Measurements from ENCODE around the gene CFAP46.

Gene CFAP46

GRCh38 chr10:132985546-132985900 lies 43.2 kb upstream of the CFAP46 start:
- Histone ChIP-seq H3K9me3 (ENCODE audit: control insufficient read depth, insufficient read depth, low read length) (no peaks in the 10 kb centered on the region), H3K4me3 (ENCODE audit: low read depth, low read length) (no peak overlapping the region), H3K27ac (ENCODE audit: low read depth, low read length) (no peak overlapping the region), H3K4me1 (ENCODE audit: control insufficient read depth, insufficient read depth, low read length) (no peaks in the 10 kb centered on the region; the same call in 1 of the 2 replicates), H3K9ac (ENCODE audit: low read depth, low read length) (no peak overlapping the region), H3K27me3 (ENCODE audit: control insufficient read depth, insufficient read depth, low read length) (no peaks in the 10 kb centered on the region), H3K36me3 (ENCODE audit: control insufficient read depth, insufficient read depth, low read length) (no peaks in the 10 kb centered on the region)

GRCh38 chr10:132984801-132985545 lies 42.6 kb upstream of the CFAP46 start:
- H3K27me3 ChIP-seq (ENCODE audit: control insufficient read depth, insufficient read depth, low read length) = no peaks in the 10 kb centered on the region
- no peak overlapping the region for H3K4me3 ChIP-seq (ENCODE audit: low read depth, low read length)
- H3K36me3 ChIP-seq (ENCODE audit: control insufficient read depth, insufficient read depth, low read length) = no peaks in the 10 kb centered on the region
- H3K9ac ChIP-seq (ENCODE audit: low read depth, low read length) = no peak overlapping the region
- H3K4me1 ChIP-seq (ENCODE audit: control insufficient read depth, insufficient read depth, low read length) = no peaks in the 10 kb centered on the region; the same call in 1 of the 2 replicates
- no peaks in the 10 kb centered on the region for H3K9me3 ChIP-seq (ENCODE audit: control insufficient read depth, insufficient read depth, low read length)
- no peak overlapping the region for H3K27ac ChIP-seq (ENCODE audit: low read depth, low read length)

- H3K9ac ChIP-seq (ENCODE audit: low read depth, low read length) = no peak overlapping the region
- H3K36me3 ChIP-seq (ENCODE audit: control insufficient read depth, insufficient read depth, low read length) = no peaks in the 10 kb centered on the region
- H3K4me3 ChIP-seq (ENCODE audit: low read depth, low read length) = no peak overlapping the region
- H3K9me3 ChIP-seq (ENCODE audit: control insufficient read depth, insufficient read depth, low read length) = no peaks in the 10 kb centered on the region
- H3K4me1 ChIP-seq (ENCODE audit: control insufficient read depth, insufficient read depth, low read length) = no peaks in the 10 kb centered on the region; the same call in 1 of the 2 replicates
- no peak overlapping the region for H3K27ac ChIP-seq (ENCODE audit: low read depth, low read length)
- H3K27me3 ChIP-seq (ENCODE audit: control insufficient read depth, insufficient read depth, low read length) = no peaks in the 10 kb centered on the region
These were observed 41.6 kb upstream of the CFAP46 start for GRCh38 chr10:132984008-132984295.

- H3K9ac ChIP-seq (ENCODE audit: low read depth, low read length) = no peak overlapping the region
- H3K36me3 ChIP-seq (ENCODE audit: control insufficient read depth, insufficient read depth, low read length) = no peaks in the 10 kb centered on the region
- no peak overlapping the region for H3K27ac ChIP-seq (ENCODE audit: low read depth, low read length)
- H3K9me3 ChIP-seq (ENCODE audit: control insufficient read depth, insufficient read depth, low read length) = no peaks in the 10 kb centered on the region
- no peak overlapping the region for H3K4me3 ChIP-seq (ENCODE audit: low read depth, low read length)
- no peaks in the 10 kb centered on the region; the same call in 1 of the 2 replicates for H3K4me1 ChIP-seq (ENCODE audit: control insufficient read depth, insufficient read depth, low read length)
- H3K27me3 ChIP-seq (ENCODE audit: control insufficient read depth, insufficient read depth, low read length) = no peaks in the 10 kb centered on the region
These were observed 41.1 kb upstream of the CFAP46 start for GRCh38 chr10:132983252-132984007.

GRCh38 chr10:132982301-132982989 lies 40.1 kb upstream of the CFAP46 start:
- H3K9me3 ChIP-seq (ENCODE audit: control insufficient read depth, insufficient read depth, low read length) = no peaks in the 10 kb centered on the region
- no peak overlapping the region for H3K9ac ChIP-seq (ENCODE audit: low read depth, low read length)
- H3K4me3 ChIP-seq (ENCODE audit: low read depth, low read length) = no peak overlapping the region
- no peaks in the 10 kb centered on the region for H3K36me3 ChIP-seq (ENCODE audit: control insufficient read depth, insufficient read depth, low read length)
- no peaks in the 10 kb centered on the region for H3K27me3 ChIP-seq (ENCODE audit: control insufficient read depth, insufficient read depth, low read length)
- no peaks in the 10 kb centered on the region; the same call in 1 of the 2 replicates for H3K4me1 ChIP-seq (ENCODE audit: control insufficient read depth, insufficient read depth, low read length)
- no peak overlapping the region for H3K27ac ChIP-seq (ENCODE audit: low read depth, low read length)

- Histone ChIP-seq H3K9me3 (ENCODE audit: control insufficient read depth, insufficient read depth, low read length) (no peaks in the 10 kb centered on the region), H3K4me1 (ENCODE audit: control insufficient read depth, insufficient read depth, low read length) (no peaks in the 10 kb centered on the region; the same call in 1 of the 2 replicates), H3K27ac (ENCODE audit: low read depth, low read length) (no peak overlapping the region), H3K9ac (ENCODE audit: low read depth, low read length) (no peak overlapping the region), H3K27me3 (ENCODE audit: control insufficient read depth, insufficient read depth, low read length) (no peaks in the 10 kb centered on the region), H3K4me3 (ENCODE audit: low read depth, low read length) (no peak overlapping the region), H3K36me3 (ENCODE audit: control insufficient read depth, insufficient read depth, low read length) (no peaks in the 10 kb centered on the region)
These were observed 39.4 kb upstream of the CFAP46 start for GRCh38 chr10:132981746-132982145.

- no peaks in the 10 kb centered on the region for H3K27me3 ChIP-seq (ENCODE audit: control insufficient read depth, insufficient read depth, low read length)
- no peak overlapping the region for H3K9ac ChIP-seq (ENCODE audit: low read depth, low read length)
- H3K4me1 ChIP-seq (ENCODE audit: control insufficient read depth, insufficient read depth, low read length) = no peaks in the 10 kb centered on the region; the same call in 1 of the 2 replicates
- H3K4me3 ChIP-seq (ENCODE audit: low read depth, low read length) = no peak overlapping the region
- no peaks in the 10 kb centered on the region for H3K36me3 ChIP-seq (ENCODE audit: control insufficient read depth, insufficient read depth, low read length)
- no peak overlapping the region for H3K27ac ChIP-seq (ENCODE audit: low read depth, low read length)
- H3K9me3 ChIP-seq (ENCODE audit: control insufficient read depth, insufficient read depth, low read length) = no peaks in the 10 kb centered on the region
These were observed 38.8 kb upstream of the CFAP46 start for GRCh38 chr10:132981173-132981555.

- Histone ChIP-seq H3K9ac (ENCODE audit: low read depth, low read length) (no peak overlapping the region), H3K4me3 (ENCODE audit: low read depth, low read length) (no peak overlapping the region), H3K27ac (ENCODE audit: low read depth, low read length) (no peak overlapping the region), H3K36me3 (ENCODE audit: control insufficient read depth, insufficient read depth, low read length) (no peaks in the 10 kb centered on the region), H3K9me3 (ENCODE audit: control insufficient read depth, insufficient read depth, low read length) (no peaks in the 10 kb centered on the region), H3K4me1 (ENCODE audit: control insufficient read depth, insufficient read depth, low read length) (no peaks in the 10 kb centered on the region; the same call in 1 of the 2 replicates), H3K27me3 (ENCODE audit: control insufficient read depth, insufficient read depth, low read length) (no peaks in the 10 kb centered on the region)
These were observed 38.2 kb upstream of the CFAP46 start for GRCh38 chr10:132980426-132981172.

- Histone ChIP-seq H3K4me3 (ENCODE audit: low read depth, low read length) (no peak overlapping the region), H3K4me1 (ENCODE audit: control insufficient read depth, insufficient read depth, low read length) (no peaks in the 10 kb centered on the region; the same call in 1 of the 2 replicates), H3K9me3 (ENCODE audit: control insufficient read depth, insufficient read depth, low read length) (no peaks in the 10 kb centered on the region), H3K27me3 (ENCODE audit: control insufficient read depth, insufficient read depth, low read length) (no peaks in the 10 kb centered on the region), H3K27ac (ENCODE audit: low read depth, low read length) (no peak overlapping the region), H3K9ac (ENCODE audit: low read depth, low read length) (no peak overlapping the region), H3K36me3 (ENCODE audit: control insufficient read depth, insufficient read depth, low read length) (no peaks in the 10 kb centered on the region)
These were observed 37.4 kb upstream of the CFAP46 start for GRCh38 chr10:132979491-132980425.

- H3K27me3 ChIP-seq (ENCODE audit: control insufficient read depth, insufficient read depth, low read length) = no peaks in the 10 kb centered on the region
- H3K27ac ChIP-seq (ENCODE audit: low read depth, low read length) = no peak overlapping the region
- H3K36me3 ChIP-seq (ENCODE audit: control insufficient read depth, insufficient read depth, low read length) = no peaks in the 10 kb centered on the region
- H3K4me1 ChIP-seq (ENCODE audit: control insufficient read depth, insufficient read depth, low read length) = no peaks in the 10 kb centered on the region
- no peak overlapping the region for H3K9ac ChIP-seq (ENCODE audit: low read depth, low read length)
- no peaks in the 10 kb centered on the region for H3K9me3 ChIP-seq (ENCODE audit: control insufficient read depth, insufficient read depth, low read length)
- no peak overlapping the region for H3K4me3 ChIP-seq (ENCODE audit: low read depth, low read length)
These were observed 36.2 kb upstream of the CFAP46 start for GRCh38 chr10:132978542-132978941.
